ENCODE results near the gene TMEM17.

The TMEM17 gene

GRCh38 chr2:62473246-62473827 is 32.7 kb downstream of the TMEM17 start:
- no peak for DNase-seq (ENCODE audit: low read depth)

DNA sequence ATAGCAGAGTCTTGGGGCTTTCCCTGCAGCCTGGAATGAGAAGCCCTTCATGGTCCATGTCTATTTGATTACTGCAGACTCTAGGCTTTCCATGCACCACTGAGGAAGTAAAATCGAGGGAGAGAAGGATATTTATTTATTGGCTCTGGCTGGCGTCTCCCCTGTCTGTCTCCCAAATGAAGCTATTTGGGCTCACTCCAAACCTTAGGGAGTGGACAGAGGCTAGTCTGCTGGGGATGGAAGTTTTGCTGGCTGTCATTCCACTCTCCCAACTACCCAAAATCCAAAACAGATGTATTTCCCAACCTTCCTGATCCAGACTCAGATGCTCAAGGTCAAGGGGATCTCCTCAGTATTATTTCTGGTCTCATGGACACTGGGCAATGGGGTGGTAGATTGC is 33.7 kb downstream of the TMEM17 start:
- H3K4me3 ChIP-seq (replicated peaks; ENCODE audit: low read depth, low read length), result no peak overlapping the region
- TF ChIP-seq CTCF (IDR thresholded peaks at IDR 0.05; ENCODE audit: low read length, missing control alignments), result no peak
- no peak for DNase-seq (ENCODE audit: low read depth)

More at GRCh38 chr2:62473246-62473827, 32.7 kb downstream of the TMEM17 start:
- TF ChIP-seq CTCF (IDR thresholded peaks at IDR 0.05; ENCODE audit: low read length, missing control alignments), result no peak
- H3K4me3 ChIP-seq (replicated peaks; ENCODE audit: low read depth, low read length), result no peak overlapping the region

DNA sequence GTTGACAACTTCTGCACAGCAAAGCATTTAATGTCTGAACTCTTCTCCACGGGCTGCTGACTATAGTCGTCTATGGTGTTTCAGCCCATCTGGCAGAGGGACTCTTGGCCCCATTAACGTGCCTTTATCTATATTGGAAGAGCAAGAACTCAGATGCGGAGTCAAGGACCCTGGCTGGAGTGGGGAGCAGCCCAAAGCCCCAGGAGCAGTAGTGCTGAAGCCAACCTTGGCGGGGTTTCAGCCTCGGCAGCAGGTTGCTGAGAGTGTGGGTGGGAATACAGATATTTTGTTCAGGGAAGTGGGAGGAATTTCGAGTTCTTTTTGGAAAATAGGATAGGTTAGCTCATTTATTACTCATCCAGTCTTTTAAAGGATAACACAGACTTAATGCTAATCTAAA is 34.2 kb downstream of the TMEM17 start:
- DNase-seq (ENCODE audit: low read depth), result no peak
- TF ChIP-seq CTCF (IDR thresholded peaks at IDR 0.05; ENCODE audit: low read length, missing control alignments), result no peak
- no peak overlapping the region for H3K4me3 ChIP-seq (replicated peaks; ENCODE audit: low read depth, low read length)

DNA sequence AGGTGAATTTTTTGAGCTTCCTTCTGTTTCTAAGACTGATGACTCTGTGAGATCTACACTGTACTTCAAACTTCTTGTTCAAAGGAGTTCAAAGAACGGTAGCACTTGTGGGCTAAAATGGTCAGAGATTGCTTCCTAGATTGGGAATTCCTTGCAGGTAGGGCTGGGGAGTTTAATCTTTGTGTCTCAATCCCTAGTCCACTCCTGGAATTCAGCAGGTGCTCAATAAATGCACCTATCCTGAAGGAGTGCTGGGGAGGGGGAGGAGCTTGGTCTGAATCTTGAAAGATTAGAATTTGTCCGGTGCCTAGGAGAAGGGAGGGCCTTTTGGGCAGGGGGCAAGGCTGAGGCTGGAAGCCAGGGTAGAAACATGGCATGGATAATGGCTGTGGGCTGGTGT is 34.6 kb downstream of the TMEM17 start:
- TF ChIP-seq CTCF (IDR thresholded peaks at IDR 0.05; ENCODE audit: low read length, missing control alignments), result no peak

GRCh38 chr2:62469548-62469947 is 36.4 kb downstream of the TMEM17 start:
- no peak overlapping the region for H3K4me3 ChIP-seq (replicated peaks; ENCODE audit: low read depth, low read length)
- TF ChIP-seq CTCF (IDR thresholded peaks at IDR 0.05; ENCODE audit: low read length, missing control alignments), result no peak
- DNase-seq (ENCODE audit: low read depth), result no peak

More for the DNA sequence above, 34.6 kb downstream of the TMEM17 start:
- DNase-seq (ENCODE audit: low read depth), result no peak
- no peak overlapping the region for H3K4me3 ChIP-seq (replicated peaks; ENCODE audit: low read depth, low read length)

DNA sequence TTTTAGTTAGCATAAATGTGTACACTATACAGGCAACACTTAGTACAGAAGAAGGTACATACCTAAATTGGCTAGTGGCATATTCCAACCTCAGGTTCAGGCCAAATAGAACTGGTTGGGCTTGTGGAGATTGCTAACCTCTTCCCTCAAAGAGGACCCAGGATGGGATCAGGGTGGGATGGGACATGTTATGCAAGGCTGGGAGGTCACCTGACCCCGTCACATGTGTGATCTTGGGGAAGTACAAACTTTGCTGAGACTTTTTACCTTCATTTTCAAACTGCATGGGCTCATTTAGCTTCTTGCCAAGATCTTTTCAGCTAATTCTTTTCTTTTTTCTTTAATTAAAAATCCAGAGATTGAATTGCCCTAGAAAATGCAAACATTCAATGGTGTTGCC is 36.9 kb downstream of the TMEM17 start:
- DNase-seq (ENCODE audit: low read depth), result no peak
- no peak for TF ChIP-seq CTCF (IDR thresholded peaks at IDR 0.05; ENCODE audit: low read length, missing control alignments)
- H3K4me3 ChIP-seq (replicated peaks; ENCODE audit: low read depth, low read length), result no peak overlapping the region

Measured in fibroblast of pulmonary artery (primary cell).